Stimulated activated naive CD8-positive, alpha-beta T cell treated with anti-CD3 and anti-CD28 coated beads, Interleukin-15, amount 100 ng/mL, for 72 hours (primary cell): ENCODE measurements around the gene PCDHGA4.
"Not testable (repeated sequence)": the region's sequence is repeated elsewhere in the genome, so short reads cannot be mapped to it uniquely, and the experiment has no call there.

Source experiments
- ATAC-seq: fragments of 150-1000 bp; cut with Tn5 transposase; 2 replicates; pipeline ENCODE4 v1.10.0; 2021; ENCODE audit warnings: mild to moderate bottlenecking, moderate library complexity
- DNase-seq, 2 donors: peaks; one replicate each; pipeline ENCODE4 v3.0.0; 2021 to 2022
- H3K27ac Mint-ChIP-seq, 2 donors: one replicate each; pipeline ENCODE4 v1.8.0; 2022; ENCODE audit warnings: mild to moderate bottlenecking in 2 of 2, mixed read lengths in 2 of 2, moderate library complexity in 2 of 2
- H3K27me3 Mint-ChIP-seq: one replicate; pipeline ENCODE4 v1.8.0; 2022; ENCODE audit warnings: mixed read lengths
- H3K4me1 Mint-ChIP-seq: one replicate; pipeline ENCODE4 v1.8.0; 2022; ENCODE audit warnings: mild to moderate bottlenecking, mixed read lengths
- H3K4me3 Mint-ChIP-seq, 2 donors: one replicate each; pipeline ENCODE4 v1.8.0; 2022; ENCODE audit warnings: mild to moderate bottlenecking in 2 of 2, mixed read lengths in 2 of 2, moderate library complexity in 1 of 2
- H3K9me3 Mint-ChIP-seq, 2 donors: one replicate each; pipeline ENCODE4 v1.8.0; 2022; ENCODE audit warnings: mixed read lengths in 2 of 2

Gene PCDHGA4

GRCh38 chr5:141363952-141364660, 9.3 kb downstream of the PCDHGA4 start, which contains the start of gene PCDHGA5:
Gene PCDHGA5 (plus strand): TSS chr5:141364162. CDS start chr5:141364331, 169 bp downstream.
- Mint-ChIP-seq H3K27ac (peak within 1 kb of the TSS in 1 of 2 donors; percentile 88), H3K4me1 (peaks cover 6% of the 10 kb centered on the region), H3K9me3 (peaks cover 14 to 54% of the 10 kb centered on the region in 2 donors), H3K27me3 (peaks cover 90% of the 10 kb centered on the region), H3K4me3 (peak within 1 kb of the TSS in 1 of 2 donors; percentile 10)
- DNase-seq = no peak
- no peak for ATAC-seq

- Mint-ChIP-seq H3K4me3 (no peak overlapping the region), H3K9me3 (peaks cover 16 to 51% of the 10 kb centered on the region in 2 donors), H3K27me3 (peaks cover 91% of the 10 kb centered on the region), H3K27ac (no peak overlapping the region), H3K4me1 (peaks cover 8% of the 10 kb centered on the region)
- DNase-seq = no peak
- ATAC-seq = no peak
Measured at GRCh38 chr5:141366016-141366896, 11.4 kb downstream of the PCDHGA4 start.

DNA sequence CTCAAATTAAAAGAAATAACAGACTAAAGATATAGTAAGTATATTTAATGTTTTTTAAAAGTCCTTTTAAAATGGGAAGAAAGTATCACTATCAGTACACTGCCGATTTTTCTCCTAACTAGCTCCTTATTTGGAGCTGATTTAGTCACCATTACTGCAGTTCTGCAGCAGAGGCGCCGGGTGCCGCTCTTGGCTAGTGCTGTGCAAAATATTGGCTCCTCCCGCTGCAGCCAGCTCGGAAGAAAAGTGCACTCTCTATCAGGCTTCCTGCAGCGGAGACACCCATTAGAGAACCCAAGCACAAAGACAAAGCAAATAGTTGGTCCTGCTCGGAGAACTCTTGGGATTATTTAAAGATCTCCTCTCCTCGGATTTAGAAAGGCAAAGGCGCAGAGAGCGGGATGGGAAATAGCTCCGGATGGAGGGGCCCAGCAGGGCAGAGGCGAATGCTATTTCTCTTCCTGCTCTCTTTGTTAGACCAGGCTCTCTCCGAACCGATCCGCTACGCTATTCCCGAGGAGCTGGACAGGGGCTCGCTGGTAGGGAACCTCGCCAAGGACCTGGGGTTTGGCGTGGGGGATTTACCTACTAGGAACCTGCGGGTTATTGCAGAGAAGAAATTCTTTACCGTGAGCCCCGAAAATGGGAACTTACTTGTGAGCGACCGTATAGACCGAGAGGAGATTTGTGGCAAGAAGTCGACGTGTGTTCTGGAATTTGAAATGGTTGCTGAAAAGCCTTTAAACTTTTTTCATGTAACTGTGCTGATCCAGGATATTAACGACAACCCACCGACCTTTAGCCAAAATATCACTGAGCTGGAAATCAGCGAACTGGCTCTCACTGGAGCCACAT, 15.4 kb downstream of the PCDHGA4 start, which contains the start of gene PCDHGB3:
Gene PCDHGB3 (plus strand): TSS at position 249 of the 855 bp plus-strand sequence. CDS start 153 bp downstream, at position 402.
- DNase-seq = peak in 1 of 2 donors; percentile 35
- peaks cover 90% of the 10 kb centered on the region for H3K27me3 Mint-ChIP-seq
- peak; percentile 85 for ATAC-seq
- peaks cover 16 to 47% of the 10 kb centered on the region in 2 donors for H3K9me3 Mint-ChIP-seq
- peak within 1 kb of the TSS; percentile 76 to 81 for H3K4me3 Mint-ChIP-seq
- peaks cover 8% of the 10 kb centered on the region for H3K4me1 Mint-ChIP-seq
- peak within 1 kb of the TSS in 1 of 2 donors; percentile 85 for H3K27ac Mint-ChIP-seq

GRCh38 chr5:141371572-141372475, 17.0 kb downstream of the PCDHGA4 start:
- Mint-ChIP-seq H3K4me3 (peak overlapping the region in 1 of 2 donors; percentile 14), H3K27me3 (peaks cover 82% of the 10 kb centered on the region), H3K9me3 (peaks cover 16 to 52% of the 10 kb centered on the region in 2 donors), H3K27ac (no peak overlapping the region), H3K4me1 (peaks cover 8% of the 10 kb centered on the region)
- DNase-seq (no peak), ATAC-seq (no peak)

GRCh38 chr5:141373673-141374317, 19.0 kb downstream of the PCDHGA4 start, which contains the start of gene PCDHGA6:
Gene PCDHGA6 (plus strand): TSS chr5:141373891. CDS start chr5:141374084, 193 bp downstream.
- DNase-seq = no peak

GRCh38 chr5:141374627-141375026, 19.8 kb downstream of the PCDHGA4 start:
- H3K4me3 Mint-ChIP-seq = no peak overlapping the region
- H3K27me3 Mint-ChIP-seq = peaks cover 69% of the 10 kb centered on the region
- DNase-seq = no peak
- H3K9me3 Mint-ChIP-seq = peaks cover 16 to 52% of the 10 kb centered on the region in 2 donors
- no peak overlapping the region for H3K27ac Mint-ChIP-seq
- ATAC-seq = no peak
- H3K4me1 Mint-ChIP-seq = peaks cover 8% of the 10 kb centered on the region

More at GRCh38 chr5:141373673-141374317, 19.0 kb downstream of the PCDHGA4 start, which contains the start of gene PCDHGA6:
- Mint-ChIP-seq H3K27ac (no peak within 1 kb of the TSS), H3K4me3 (peak within 1 kb of the TSS; percentile 27 to 52), H3K9me3 (peaks cover 16 to 52% of the 10 kb centered on the region in 2 donors), H3K4me1 (peaks cover 8% of the 10 kb centered on the region), H3K27me3 (peaks cover 77% of the 10 kb centered on the region)
- ATAC-seq = no peak

- H3K27me3 Mint-ChIP-seq = peaks cover 59% of the 10 kb centered on the region
- peaks cover 14 to 45% of the 10 kb centered on the region in 2 donors for H3K9me3 Mint-ChIP-seq
- ATAC-seq, H3K4me1 Mint-ChIP-seq, H3K27ac Mint-ChIP-seq, DNase-seq, H3K4me3 Mint-ChIP-seq: not testable (repeated sequence)
Measured at GRCh38 chr5:141375444-141376155, 20.8 kb downstream of the PCDHGA4 start.

GRCh38 chr5:141382469-141383294, 27.9 kb downstream of the PCDHGA4 start, which contains the start of gene PCDHGA7:
Gene PCDHGA7 (plus strand): TSS chr5:141382742. CDS start chr5:141382900, 158 bp downstream.
- Mint-ChIP-seq H3K9me3 (peaks cover 5 to 25% of the 10 kb centered on the region in 2 donors), H3K27me3 (peaks cover 67% of the 10 kb centered on the region), H3K4me1 (peaks cover 5% of the 10 kb centered on the region), H3K4me3 (peak within 1 kb of the TSS; percentile 74 to 85), H3K27ac (peak within 1 kb of the TSS in 1 of 2 donors; percentile 56)
- no peak for ATAC-seq
- DNase-seq = no peak

DNA sequence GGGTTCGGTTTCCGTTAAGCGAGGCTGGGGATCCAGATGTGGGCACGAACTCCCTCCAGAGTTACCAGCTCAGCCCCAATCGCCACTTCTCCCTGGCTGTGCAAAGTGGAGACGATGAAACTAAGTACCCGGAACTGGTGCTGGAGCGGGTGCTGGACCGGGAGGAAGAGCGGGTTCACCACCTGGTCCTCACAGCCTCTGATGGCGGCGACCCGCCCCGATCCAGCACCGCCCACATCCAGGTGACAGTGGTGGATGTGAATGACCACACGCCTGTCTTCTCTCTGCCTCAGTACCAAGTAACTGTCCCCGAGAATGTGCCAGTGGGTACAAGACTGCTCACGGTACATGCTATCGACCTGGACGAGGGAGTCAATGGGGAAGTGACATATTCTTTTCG, 28.5 kb downstream of the PCDHGA4 start:
- no peak for DNase-seq
- Mint-ChIP-seq H3K4me3 (peak overlapping the region; percentile 74 to 85), H3K27ac (no peak overlapping the region), H3K9me3 (peaks cover 7 to 27% of the 10 kb centered on the region in 2 donors), H3K27me3 (peaks cover 65% of the 10 kb centered on the region), H3K4me1 (peaks cover 5% of the 10 kb centered on the region)
- no peak for ATAC-seq

- Mint-ChIP-seq H3K27ac (no peak overlapping the region), H3K9me3 (peaks cover 10 to 41% of the 10 kb centered on the region in 2 donors), H3K4me3 (no peak overlapping the region), H3K4me1 (peaks cover 5% of the 10 kb centered on the region), H3K27me3 (peaks cover 75% of the 10 kb centered on the region)
- DNase-seq = no peak
- no peak for ATAC-seq
Measured at GRCh38 chr5:141384471-141385267, 29.8 kb downstream of the PCDHGA4 start.

- Mint-ChIP-seq H3K27me3 (peaks cover 83% of the 10 kb centered on the region), H3K4me3 (peak within 1 kb of the TSS; percentile 56 to 57), H3K9me3 (peaks cover 24 to 48% of the 10 kb centered on the region in 2 donors), H3K27ac (peak within 1 kb of the TSS in 1 of 2 donors; percentile 6)
- ATAC-seq = peak; percentile 81
- peak in 1 of 2 donors; percentile 35 for DNase-seq
- H3K4me1 Mint-ChIP-seq = not testable (repeated sequence)
Measured at GRCh38 chr5:141387557-141388311, 32.9 kb downstream of the PCDHGA4 start, which contains the start of gene PCDHGB4. Gene PCDHGB4 (plus strand): TSS chr5:141387698. CDS start chr5:141387885, 187 bp downstream.
